Neural progenitor cell (in vitro differentiated cells): ENCODE results near the gene ATIC. TPM values are rescaled to one million over a fixed set of nuclear protein-coding genes. Genes with fewer than 3 reads are reported as not detected.

ENCODE experiments used
- DNase-seq: peaks from one replicate; pipeline ENCODE4 v3.0.0-alpha.2; 2016; ENCODE audit warnings: low spot score
- H2AFZ ChIP-seq: fragments of 200-600 bp; sonication (generic); replicated peaks from 2 replicates; pipeline ENCODE4 v1.6.1; 2016; ENCODE audit warnings: antibody characterized with exemption
- H3F3A ChIP-seq: fragments of 200-600 bp; sonication (generic); 2 replicates; pipeline ENCODE4 v1.6.1; 2016; ENCODE audit warnings: antibody characterized with exemption, low read depth
- H3K27ac ChIP-seq: fragments of 200-600 bp; sonication (generic); 2 replicates; pipeline ENCODE4 v1.5.1; 2016; ENCODE audit warnings: mild to moderate bottlenecking
- H3K27me3 ChIP-seq: fragments of 200-600 bp; sonication (generic); 2 replicates; pipeline ENCODE4 v1.6.1; 2016; ENCODE audit warnings: mild to moderate bottlenecking, moderate library complexity
- H3K36me3 ChIP-seq: fragments of 200-600 bp; sonication (generic); 2 replicates; pipeline ENCODE4 v1.5.1; 2016
- H3K4me1 ChIP-seq: fragments of 200-600 bp; sonication (generic); 2 replicates; pipeline ENCODE4 v1.6.1; 2016; ENCODE audit warnings: mixed run types
- H3K4me2 ChIP-seq: fragments of 200-600 bp; sonication (generic); 2 replicates; pipeline ENCODE4 v1.6.1; 2016
- H3K4me3 ChIP-seq: fragments of 200-600 bp; sonication (generic); 2 replicates; pipeline ENCODE4 v1.5.1; 2016
- H3K79me2 ChIP-seq: fragments of 200-600 bp; sonication (generic); 2 replicates; pipeline ENCODE4 v1.6.1; 2016; ENCODE audit warnings: low read depth
- H3K9ac ChIP-seq: fragments of 200-600 bp; sonication (generic); 2 replicates; pipeline ENCODE4 v1.6.1; 2016
- H3K9me3 ChIP-seq: fragments of 200-600 bp; sonication (generic); 2 replicates; pipeline ENCODE4 v1.5.1; 2016; ENCODE audit warnings: low read depth
- H4K20me1 ChIP-seq: fragments of 200-600 bp; sonication (generic); 2 replicates; pipeline ENCODE4 v1.6.1; 2016; ENCODE audit warnings: low read depth
- H3K27ac Mint-ChIP-seq: 3 replicates; pipeline ENCODE4 v1.8.0; 2021; ENCODE audit warnings: mixed read lengths
- H3K27me3 Mint-ChIP-seq: 2 replicates; pipeline ENCODE4 v1.8.0; 2022; ENCODE audit warnings: low read depth, mild to moderate bottlenecking, inconsistent platforms, moderate library complexity, mixed read lengths; ENCODE audit not compliant: insufficient read depth
- H3K36me3 Mint-ChIP-seq: 3 replicates; pipeline ENCODE4 v1.8.0; 2021; ENCODE audit warnings: mixed read lengths
- H3K4me1 Mint-ChIP-seq: 3 replicates; pipeline ENCODE4 v1.8.0; 2021; ENCODE audit warnings: mixed read lengths
- H3K4me3 Mint-ChIP-seq: 3 replicates; pipeline ENCODE4 v1.8.0; 2021; ENCODE audit warnings: mild to moderate bottlenecking, moderate library complexity, mixed read lengths
- H3K9me3 Mint-ChIP-seq: 3 replicates; pipeline ENCODE4 v1.8.0; 2020; ENCODE audit warnings: mixed read lengths
- EZH2 ChIP-seq: fragments of 200-600 bp; sonication (generic); IDR thresholded peaks from 2 replicates; pipeline ENCODE4 v1.6.1; 2017; ENCODE audit warnings: antibody characterized with exemption, mild to moderate bottlenecking, moderate library complexity
- EZH2phosphoT487 ChIP-seq: fragments of 200-600 bp; sonication (generic); IDR thresholded peaks from 2 replicates; pipeline ENCODE4 v1.6.1; 2017; ENCODE audit warnings: antibody characterized with exemption
- total RNA-seq: library from RNA; depleted of rRNA; stranded (reverse); fragments of >200 nt; gene quantifications from 2 replicates; pipeline ENCODE4 v1.2.3, GENCODE V29; 2015; ENCODE audit warnings: low replicate concordance
- TF ChIP-seq, protein P1 (sequence below): fragments of 200-600 bp; sonication (generic); IDR thresholded peaks from 2 replicates; pipeline ENCODE4 v1.5.1; 2017; ENCODE audit warnings: antibody characterized with exemption, mild to moderate bottlenecking

The ATIC gene
- total RNA-seq, 1 donor from 2014 or later = 43.2 TPM

DNA sequence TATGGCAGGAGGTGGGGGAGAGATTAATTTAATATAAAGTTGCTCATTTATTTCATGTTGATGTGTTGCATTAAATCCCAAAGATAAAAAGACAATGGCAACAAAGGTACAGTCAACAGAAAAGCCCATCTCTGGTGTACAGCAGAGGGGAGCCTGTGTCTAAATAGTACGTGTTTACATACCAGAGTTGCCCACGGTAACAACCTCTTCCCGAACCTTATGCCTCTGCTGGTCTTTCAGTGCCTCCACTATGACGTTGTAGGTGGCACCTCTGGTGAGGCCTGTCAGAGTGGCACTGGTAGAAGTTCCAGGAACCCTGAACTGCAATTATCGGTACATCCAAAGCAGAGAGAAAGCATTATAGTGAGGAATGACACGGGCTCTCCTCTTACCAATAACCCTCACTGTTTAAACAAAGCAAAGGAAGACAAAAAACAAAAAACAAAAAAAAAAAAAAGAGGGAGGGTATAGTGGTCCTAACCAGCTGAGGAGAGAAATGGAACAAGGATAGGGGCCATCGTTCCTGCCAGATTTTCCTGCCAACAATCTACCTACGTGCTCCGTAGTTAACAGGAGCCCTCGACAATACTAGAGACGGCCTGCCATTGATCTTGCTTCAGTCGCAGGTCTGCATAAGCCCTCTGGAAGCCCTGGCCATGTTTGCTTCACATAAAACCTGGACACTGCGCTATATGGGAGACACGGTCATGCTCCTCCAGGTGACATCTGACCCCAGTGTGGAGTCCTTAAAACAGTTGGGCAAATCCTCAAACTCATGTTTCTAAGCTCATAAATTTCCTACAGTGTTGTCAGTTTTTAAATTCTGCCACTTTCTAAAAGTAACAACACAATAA, 58.5 kb downstream of the ATIC start:
- peaks cover 37% of the 10 kb centered on the region for H3K36me3 Mint-ChIP-seq
- Histone ChIP-seq H3F3A (no peaks in the 10 kb centered on the region), H3K27ac (no peak overlapping the region), H2AFZ (no peak overlapping the region), H3K4me2 (no peak overlapping the region), H3K4me3 (no peak overlapping the region), H3K79me2 (no peaks in the 10 kb centered on the region), H4K20me1 (no peaks in the 10 kb centered on the region), H3K9ac (no peak overlapping the region), H3K9me3 (no peaks in the 10 kb centered on the region), H3K4me1 (no peaks in the 10 kb centered on the region), H3K36me3 (no peaks in the 10 kb centered on the region), H3K27me3 (no peaks in the 10 kb centered on the region)
- H3K27me3 Mint-ChIP-seq = no peaks in the 10 kb centered on the region
- H3K4me1 Mint-ChIP-seq = no peaks in the 10 kb centered on the region
- TF ChIP-seq EZH2phosphoT487 (no peak), EZH2 (no peak)
- TF ChIP-seq, protein P1, sequence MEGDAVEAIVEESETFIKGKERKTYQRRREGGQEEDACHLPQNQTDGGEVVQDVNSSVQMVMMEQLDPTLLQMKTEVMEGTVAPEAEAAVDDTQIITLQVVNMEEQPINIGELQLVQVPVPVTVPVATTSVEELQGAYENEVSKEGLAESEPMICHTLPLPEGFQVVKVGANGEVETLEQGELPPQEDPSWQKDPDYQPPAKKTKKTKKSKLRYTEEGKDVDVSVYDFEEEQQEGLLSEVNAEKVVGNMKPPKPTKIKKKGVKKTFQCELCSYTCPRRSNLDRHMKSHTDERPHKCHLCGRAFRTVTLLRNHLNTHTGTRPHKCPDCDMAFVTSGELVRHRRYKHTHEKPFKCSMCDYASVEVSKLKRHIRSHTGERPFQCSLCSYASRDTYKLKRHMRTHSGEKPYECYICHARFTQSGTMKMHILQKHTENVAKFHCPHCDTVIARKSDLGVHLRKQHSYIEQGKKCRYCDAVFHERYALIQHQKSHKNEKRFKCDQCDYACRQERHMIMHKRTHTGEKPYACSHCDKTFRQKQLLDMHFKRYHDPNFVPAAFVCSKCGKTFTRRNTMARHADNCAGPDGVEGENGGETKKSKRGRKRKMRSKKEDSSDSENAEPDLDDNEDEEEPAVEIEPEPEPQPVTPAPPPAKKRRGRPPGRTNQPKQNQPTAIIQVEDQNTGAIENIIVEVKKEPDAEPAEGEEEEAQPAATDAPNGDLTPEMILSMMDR = no peak
- no peak overlapping the region for H3K27ac Mint-ChIP-seq
- no peaks in the 10 kb centered on the region for H3K9me3 Mint-ChIP-seq
- H3K4me3 Mint-ChIP-seq = no peak overlapping the region
- no peak for DNase-seq

DNA sequence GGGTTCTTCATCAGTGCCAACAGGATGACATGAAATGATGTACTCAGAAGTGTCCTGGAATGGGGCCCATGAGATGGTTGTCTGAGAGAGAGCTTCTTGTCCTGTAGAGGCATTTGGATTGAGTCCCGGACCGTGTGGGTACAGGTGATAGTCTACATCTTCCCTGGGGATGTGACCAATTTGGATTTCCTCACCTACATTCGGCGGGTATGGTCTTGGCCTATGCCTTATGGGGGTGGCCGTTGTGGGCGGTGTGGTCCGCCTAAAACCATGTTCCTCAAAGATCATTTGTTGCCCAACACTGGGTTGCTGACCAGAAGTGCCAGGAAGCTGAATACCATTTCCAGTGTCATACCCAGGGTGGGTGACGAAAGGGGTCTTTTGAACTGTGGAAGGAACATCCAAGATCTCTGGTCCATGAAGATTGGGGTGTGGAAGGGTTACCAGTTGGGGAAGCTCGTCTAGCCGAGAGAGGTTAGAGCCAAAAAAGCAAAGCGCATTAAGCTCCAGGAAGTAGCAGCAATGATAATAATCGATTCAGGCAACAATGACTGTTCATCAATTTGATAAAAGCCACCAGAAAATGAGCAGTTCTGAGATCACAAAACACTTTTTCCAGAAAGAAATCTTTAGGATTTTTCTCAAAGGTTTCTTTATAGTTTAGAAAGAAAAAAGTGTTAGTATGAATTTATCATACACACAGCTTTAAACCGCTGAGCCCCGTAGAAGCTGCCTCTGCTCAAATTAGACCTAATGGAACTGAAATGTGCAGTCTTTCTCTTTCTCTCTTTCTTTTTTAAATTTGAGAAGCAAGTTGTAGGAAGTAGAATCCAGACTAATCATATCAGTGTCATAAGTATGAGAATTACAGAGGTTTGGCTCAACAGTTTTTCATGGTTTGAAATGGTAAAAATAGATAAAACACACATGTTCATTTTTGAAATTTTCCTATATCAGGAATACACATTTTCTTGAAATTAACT, 60.3 kb downstream of the ATIC start:
- Mint-ChIP-seq H3K4me3 (no peak overlapping the region), H3K9me3 (no peaks in the 10 kb centered on the region), H3K27me3 (no peaks in the 10 kb centered on the region), H3K4me1 (no peaks in the 10 kb centered on the region), H3K36me3 (peaks cover 43% of the 10 kb centered on the region), H3K27ac (no peak overlapping the region)
- Histone ChIP-seq H3K9ac (no peak overlapping the region), H3K9me3 (no peaks in the 10 kb centered on the region), H3K36me3 (no peaks in the 10 kb centered on the region), H3K4me2 (no peak overlapping the region), H2AFZ (no peak overlapping the region), H4K20me1 (no peaks in the 10 kb centered on the region), H3K79me2 (no peaks in the 10 kb centered on the region), H3K4me1 (no peaks in the 10 kb centered on the region), H3K27ac (no peak overlapping the region), H3K27me3 (no peaks in the 10 kb centered on the region), H3K4me3 (no peak overlapping the region), H3F3A (no peaks in the 10 kb centered on the region)
- TF ChIP-seq EZH2 (no peak), EZH2phosphoT487 (no peak)
- TF ChIP-seq, protein P1 = no peak
- no peak for DNase-seq

DNA sequence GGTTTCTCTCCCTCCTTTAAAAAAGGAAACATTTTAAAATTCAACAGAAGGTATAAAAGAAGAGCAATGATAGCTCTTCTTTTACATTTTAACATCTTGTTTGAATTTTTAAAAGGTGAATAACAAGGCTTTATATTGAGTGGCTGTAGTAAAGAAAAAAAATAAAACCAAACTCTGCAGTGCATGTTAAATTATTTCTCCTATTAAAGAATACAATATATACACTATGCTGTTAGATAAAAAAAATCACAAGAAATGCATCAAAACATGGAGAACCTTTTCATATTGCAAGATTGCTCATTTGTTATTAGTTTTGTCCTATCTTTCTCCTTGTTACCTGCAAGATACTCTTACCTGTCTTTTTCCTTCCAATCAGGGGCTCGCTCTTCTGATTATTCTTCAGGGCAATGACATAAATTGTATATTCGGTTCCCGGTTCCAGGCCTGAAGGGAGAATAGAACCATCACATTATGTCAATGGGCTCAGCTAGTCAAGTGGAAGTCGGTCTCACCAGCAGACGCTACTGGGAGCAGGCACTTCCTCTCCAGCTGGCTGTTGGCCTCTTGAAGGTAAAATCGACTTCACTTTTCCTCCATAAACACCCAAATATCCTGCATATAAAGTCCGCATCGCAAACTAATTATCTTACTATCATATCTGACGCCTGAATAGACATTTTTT, 61.2 kb downstream of the ATIC start:
- Mint-ChIP-seq H3K9me3 (no peaks in the 10 kb centered on the region), H3K27ac (no peak overlapping the region), H3K27me3 (no peaks in the 10 kb centered on the region), H3K4me3 (no peak overlapping the region), H3K4me1 (no peaks in the 10 kb centered on the region), H3K36me3 (peaks cover 38% of the 10 kb centered on the region)
- H3K9me3 ChIP-seq = no peaks in the 10 kb centered on the region
- no peaks in the 10 kb centered on the region for H3K36me3 ChIP-seq
- H3K27me3 ChIP-seq = no peaks in the 10 kb centered on the region
- H3K79me2 ChIP-seq = no peaks in the 10 kb centered on the region
- H3K4me1 ChIP-seq = no peaks in the 10 kb centered on the region
- H3K4me2 ChIP-seq = no peak overlapping the region
- no peak overlapping the region for H2AFZ ChIP-seq
- no peak for DNase-seq
- no peak overlapping the region for H3K9ac ChIP-seq
- TF ChIP-seq EZH2 = no peak
- no peak for TF ChIP-seq EZH2phosphoT487
- TF ChIP-seq, protein P1 = no peak
- H3F3A ChIP-seq = no peaks in the 10 kb centered on the region
- H3K27ac ChIP-seq = no peak overlapping the region
- H4K20me1 ChIP-seq = no peaks in the 10 kb centered on the region
- H3K4me3 ChIP-seq = no peak overlapping the region
